Upper lobe of left lung (tissue), 4 donors: ENCODE measurements around the gene MACC1.

Source experiments
- POLR2A ChIP-seq, 4 donors: fragments of 450-650 bp; IDR thresholded peaks; one replicate each; pipeline ENCODE4 v1.5.1; 2016 to 2017; ENCODE audit warnings: antibody characterized with exemption in 4 of 4, mild to moderate bottlenecking in 2 of 4
- POLR2AphosphoS5 ChIP-seq, 2 donors: sonication (generic); formaldehyde crosslinking; IDR thresholded peaks; one replicate each; pipeline ENCODE4 v1.5.1; 2017; ENCODE audit warnings: antibody characterized with exemption in 2 of 2
- TF ChIP-seq, protein P1 (sequence below), 6 experiments: fragments of 450-650 bp in 4 of 6; fragments of 200-600 bp in 2 of 6; sonication (generic) in 2 of 6; IDR thresholded peaks; one replicate each; pipeline ENCODE4 v1.5.1; 2016 to 2019; ENCODE audit warnings: antibody characterized with exemption in 6 of 6

DNA sequence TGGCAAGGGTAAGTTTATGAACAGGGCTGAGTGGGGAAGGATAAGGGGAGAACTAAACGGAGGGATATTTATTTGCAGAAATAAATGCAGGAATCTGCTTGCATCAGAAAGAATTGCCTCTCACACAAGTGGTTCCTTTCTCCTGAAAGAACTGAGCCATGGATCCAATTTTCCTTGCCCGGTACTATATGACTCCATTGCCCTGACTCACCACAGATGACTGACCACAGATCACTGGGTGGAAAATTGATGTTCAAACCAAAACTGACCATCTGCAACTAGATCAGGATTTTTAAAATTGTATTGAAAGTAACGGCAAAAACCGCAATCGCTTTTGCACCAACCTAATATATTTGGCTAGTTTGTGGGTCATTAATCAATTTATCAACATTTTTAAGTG lies 6.2 kb upstream of the MACC1 start:
- TF ChIP-seq, protein P1, sequence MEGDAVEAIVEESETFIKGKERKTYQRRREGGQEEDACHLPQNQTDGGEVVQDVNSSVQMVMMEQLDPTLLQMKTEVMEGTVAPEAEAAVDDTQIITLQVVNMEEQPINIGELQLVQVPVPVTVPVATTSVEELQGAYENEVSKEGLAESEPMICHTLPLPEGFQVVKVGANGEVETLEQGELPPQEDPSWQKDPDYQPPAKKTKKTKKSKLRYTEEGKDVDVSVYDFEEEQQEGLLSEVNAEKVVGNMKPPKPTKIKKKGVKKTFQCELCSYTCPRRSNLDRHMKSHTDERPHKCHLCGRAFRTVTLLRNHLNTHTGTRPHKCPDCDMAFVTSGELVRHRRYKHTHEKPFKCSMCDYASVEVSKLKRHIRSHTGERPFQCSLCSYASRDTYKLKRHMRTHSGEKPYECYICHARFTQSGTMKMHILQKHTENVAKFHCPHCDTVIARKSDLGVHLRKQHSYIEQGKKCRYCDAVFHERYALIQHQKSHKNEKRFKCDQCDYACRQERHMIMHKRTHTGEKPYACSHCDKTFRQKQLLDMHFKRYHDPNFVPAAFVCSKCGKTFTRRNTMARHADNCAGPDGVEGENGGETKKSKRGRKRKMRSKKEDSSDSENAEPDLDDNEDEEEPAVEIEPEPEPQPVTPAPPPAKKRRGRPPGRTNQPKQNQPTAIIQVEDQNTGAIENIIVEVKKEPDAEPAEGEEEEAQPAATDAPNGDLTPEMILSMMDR (IDR thresholded peaks at IDR 0.05) = no peak
- TF ChIP-seq POLR2AphosphoS5 (IDR thresholded peaks at IDR 0.05) (no peak), POLR2A (IDR thresholded peaks at IDR 0.05) (no peak)
